Measurements from ENCODE around the gene SH3TC2. TPM values are rescaled to one million over a fixed set of nuclear protein-coding genes. Genes with fewer than 3 reads are reported as not detected.
A peak's percentile ranks its signal among the peaks of the same experiment; 100 is the strongest.

Gene SH3TC2
- total RNA-seq, 1 donor from 2014 or later, result 0.69 TPM

DNA sequence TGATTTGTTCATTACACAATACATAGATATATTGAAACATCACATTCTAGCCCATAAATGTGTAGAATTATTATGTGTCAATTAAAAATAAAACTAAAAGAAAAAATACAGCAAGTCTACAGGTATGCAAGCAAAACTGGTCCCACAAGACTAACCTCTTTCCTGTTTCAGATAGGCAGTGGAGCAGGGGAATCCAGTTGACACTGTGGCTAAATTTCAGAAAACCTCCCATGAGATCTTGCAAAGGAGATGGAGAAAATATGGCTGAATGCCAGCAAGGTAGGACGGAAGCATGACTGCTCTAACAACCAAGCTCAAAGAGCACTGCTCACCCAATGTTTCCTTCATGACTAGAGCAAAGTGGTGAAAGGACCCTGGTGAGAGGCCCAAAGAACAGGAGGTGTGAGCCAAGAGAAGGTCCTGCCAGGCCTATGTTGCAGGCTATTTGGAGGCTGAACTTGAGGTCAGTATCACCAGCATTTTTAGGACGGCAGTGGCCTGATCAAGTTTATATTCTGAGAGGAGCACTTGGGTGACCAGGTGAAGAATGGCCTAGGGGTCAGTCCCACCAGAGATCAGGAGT, 1.1 kb upstream of the SH3TC2 start:
- Histone ChIP-seq H3K4me1 (peaks cover 10% of the 10 kb centered on the region), H4K20me1 (ENCODE audit: low read depth) (no peaks in the 10 kb centered on the region), H3K9ac (no peak overlapping the region), H3F3A (ENCODE audit: low read depth) (peaks cover 11% of the 10 kb centered on the region), H3K27ac (no peak overlapping the region), H3K79me2 (ENCODE audit: low read depth) (no peaks in the 10 kb centered on the region), H3K27me3 (no peaks in the 10 kb centered on the region), H3K9me3 (ENCODE audit: low read depth) (no peaks in the 10 kb centered on the region), H3K4me2 (no peak overlapping the region), H3K4me3 (no peak overlapping the region), H2AFZ (replicated peaks) (no peak overlapping the region), H3K36me3 (no peaks in the 10 kb centered on the region)
- Mint-ChIP-seq H3K4me3 (no peak overlapping the region), H3K36me3 (no peaks in the 10 kb centered on the region), H3K9me3 (peaks cover 4% of the 10 kb centered on the region), H3K4me1 (peaks cover 21% of the 10 kb centered on the region), H3K27ac (no peak overlapping the region), H3K27me3 (ENCODE audit: insufficient read depth, low read depth) (peaks cover 7% of the 10 kb centered on the region)
- TF ChIP-seq EZH2 (IDR thresholded peaks at IDR 0.05), result no peak
- TF ChIP-seq, protein P1, sequence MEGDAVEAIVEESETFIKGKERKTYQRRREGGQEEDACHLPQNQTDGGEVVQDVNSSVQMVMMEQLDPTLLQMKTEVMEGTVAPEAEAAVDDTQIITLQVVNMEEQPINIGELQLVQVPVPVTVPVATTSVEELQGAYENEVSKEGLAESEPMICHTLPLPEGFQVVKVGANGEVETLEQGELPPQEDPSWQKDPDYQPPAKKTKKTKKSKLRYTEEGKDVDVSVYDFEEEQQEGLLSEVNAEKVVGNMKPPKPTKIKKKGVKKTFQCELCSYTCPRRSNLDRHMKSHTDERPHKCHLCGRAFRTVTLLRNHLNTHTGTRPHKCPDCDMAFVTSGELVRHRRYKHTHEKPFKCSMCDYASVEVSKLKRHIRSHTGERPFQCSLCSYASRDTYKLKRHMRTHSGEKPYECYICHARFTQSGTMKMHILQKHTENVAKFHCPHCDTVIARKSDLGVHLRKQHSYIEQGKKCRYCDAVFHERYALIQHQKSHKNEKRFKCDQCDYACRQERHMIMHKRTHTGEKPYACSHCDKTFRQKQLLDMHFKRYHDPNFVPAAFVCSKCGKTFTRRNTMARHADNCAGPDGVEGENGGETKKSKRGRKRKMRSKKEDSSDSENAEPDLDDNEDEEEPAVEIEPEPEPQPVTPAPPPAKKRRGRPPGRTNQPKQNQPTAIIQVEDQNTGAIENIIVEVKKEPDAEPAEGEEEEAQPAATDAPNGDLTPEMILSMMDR (IDR thresholded peaks at IDR 0.05), result no peak
- TF ChIP-seq EZH2phosphoT487 (IDR thresholded peaks at IDR 0.05), result no peak
- no peak for DNase-seq (ENCODE audit: low spot score)

DNA sequence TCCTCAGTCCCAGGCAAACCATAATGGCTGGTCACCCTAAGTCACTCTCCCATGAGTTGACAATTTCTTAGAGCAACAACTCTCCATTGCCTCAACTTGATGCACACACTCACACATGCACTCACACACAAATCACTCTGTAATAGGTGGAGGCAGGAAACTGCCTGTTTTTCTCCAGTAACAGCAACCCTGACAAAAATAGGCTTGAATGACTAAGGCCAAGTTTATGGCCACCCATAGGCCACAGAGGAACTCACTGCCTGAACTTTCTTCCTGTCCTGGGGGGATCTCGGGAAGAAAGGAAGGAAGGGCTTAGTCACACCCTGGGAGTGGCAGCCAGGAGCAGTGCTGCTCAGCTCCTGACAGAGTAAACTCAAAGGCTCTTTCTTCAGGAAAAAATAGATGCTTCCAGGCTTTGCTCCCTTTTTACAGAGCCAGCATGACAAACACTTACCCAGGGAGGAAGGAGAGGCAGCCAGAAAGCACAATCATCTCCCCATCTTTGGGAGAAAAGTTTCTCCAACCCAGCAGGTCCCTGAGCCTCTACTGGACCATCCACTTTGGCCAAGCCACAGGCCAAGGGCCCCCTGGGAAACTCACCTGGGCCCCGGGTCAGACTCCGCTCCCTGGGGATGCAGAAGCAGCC, 368 bp downstream of the SH3TC2 start:
- no peak for DNase-seq (ENCODE audit: low spot score)
- H3K27ac Mint-ChIP-seq, result peak overlapping the region; percentile 35
- Histone ChIP-seq H2AFZ (replicated peaks) (peak overlapping the region; percentile 42), H4K20me1 (ENCODE audit: low read depth) (no peaks in the 10 kb centered on the region), H3K9me3 (ENCODE audit: low read depth) (no peaks in the 10 kb centered on the region), H3K4me3 (no peak overlapping the region), H3K79me2 (ENCODE audit: low read depth) (no peaks in the 10 kb centered on the region), H3K9ac (no peak overlapping the region), H3K4me1 (peaks cover 10% of the 10 kb centered on the region), H3K27ac (no peak overlapping the region), H3K36me3 (no peaks in the 10 kb centered on the region), H3K4me2 (peak overlapping the region; percentile 23), H3F3A (ENCODE audit: low read depth) (peaks cover 11% of the 10 kb centered on the region), H3K27me3 (no peaks in the 10 kb centered on the region)
- TF ChIP-seq, protein P1 (IDR thresholded peaks at IDR 0.05), result no peak
- TF ChIP-seq EZH2 (IDR thresholded peaks at IDR 0.05), result no peak
- TF ChIP-seq EZH2phosphoT487 (IDR thresholded peaks at IDR 0.05), result no peak
- H3K4me1 Mint-ChIP-seq, result peaks cover 21% of the 10 kb centered on the region
- peaks cover 8% of the 10 kb centered on the region for H3K9me3 Mint-ChIP-seq
- no peak overlapping the region for H3K4me3 Mint-ChIP-seq
- H3K36me3 Mint-ChIP-seq, result no peaks in the 10 kb centered on the region
- H3K27me3 Mint-ChIP-seq (ENCODE audit: insufficient read depth, low read depth), result peaks cover 7% of the 10 kb centered on the region

DNA sequence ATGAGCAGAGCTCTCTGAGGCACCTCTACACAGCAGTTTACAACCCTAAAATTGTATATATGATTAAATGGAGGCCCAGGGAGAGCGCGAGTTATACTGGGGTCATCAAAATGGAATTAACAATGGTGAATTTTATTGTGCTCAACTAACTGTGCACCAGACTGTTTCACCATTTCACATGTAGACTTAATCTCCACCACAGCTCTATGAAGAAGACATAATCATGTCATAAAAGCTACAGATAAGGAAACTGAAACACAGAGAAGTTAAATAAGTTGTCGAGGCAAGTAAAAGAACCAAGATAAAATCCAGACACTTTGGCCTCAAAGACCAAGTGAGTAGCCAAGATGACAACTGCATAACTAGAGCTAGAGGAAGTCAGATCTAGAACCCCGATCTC, 1.5 kb downstream of the SH3TC2 start:
- H2AFZ ChIP-seq (replicated peaks), result no peak overlapping the region
- H3F3A ChIP-seq (ENCODE audit: low read depth), result peaks cover 11% of the 10 kb centered on the region
- no peaks in the 10 kb centered on the region for H3K27me3 ChIP-seq
- Mint-ChIP-seq H3K36me3 (no peaks in the 10 kb centered on the region), H3K27ac (no peak overlapping the region), H3K4me3 (no peak overlapping the region), H3K27me3 (ENCODE audit: insufficient read depth, low read depth) (peaks cover 7% of the 10 kb centered on the region), H3K4me1 (peaks cover 21% of the 10 kb centered on the region), H3K9me3 (peaks cover 8% of the 10 kb centered on the region)
- no peak overlapping the region for H3K9ac ChIP-seq
- TF ChIP-seq, protein P1 (IDR thresholded peaks at IDR 0.05), result no peak
- no peak for TF ChIP-seq EZH2phosphoT487 (IDR thresholded peaks at IDR 0.05)
- TF ChIP-seq EZH2 (IDR thresholded peaks at IDR 0.05), result no peak
- H4K20me1 ChIP-seq (ENCODE audit: low read depth), result no peaks in the 10 kb centered on the region
- no peaks in the 10 kb centered on the region for H3K9me3 ChIP-seq (ENCODE audit: low read depth)
- no peaks in the 10 kb centered on the region for H3K79me2 ChIP-seq (ENCODE audit: low read depth)
- no peak overlapping the region for H3K4me2 ChIP-seq
- H3K4me3 ChIP-seq, result no peak overlapping the region
- no peaks in the 10 kb centered on the region for H3K36me3 ChIP-seq
- peaks cover 10% of the 10 kb centered on the region for H3K4me1 ChIP-seq
- DNase-seq (ENCODE audit: low spot score), result no peak
- H3K27ac ChIP-seq, result no peak overlapping the region
